ENCODE results near the gene RRH.
"Not testable (repeated sequence)": the region's sequence is repeated elsewhere in the genome, so short reads cannot be mapped to it uniquely, and the experiment has no call there.

RRH gene

GRCh38 chr4:109847896-109848442, 20.2 kb downstream of the RRH start, which contains the start of gene LRIT3:
TSS of gene LRIT3 (plus strand) at chr4:109848107. CDS start at chr4:109848202, 95 bp downstream.
- H3K9me3 ChIP-seq (ENCODE audit: control insufficient read depth in 1 of 2, low read length in 2 of 2) = no peaks in the 10 kb centered on the region
- H3K36me3 ChIP-seq (ENCODE audit: control insufficient read depth in 1 of 2, insufficient read depth in 2 of 2, low read length in 2 of 2) = no peaks in the 10 kb centered on the region
- no peak within 1 kb of the TSS for H3K27ac ChIP-seq (ENCODE audit: low read length)
- H3K4me1 ChIP-seq (ENCODE audit: control insufficient read depth in 1 of 2, insufficient read depth in 2 of 2, low read length in 2 of 2) = no peaks in the 10 kb centered on the region
- H3K4me3 ChIP-seq (ENCODE audit: low read depth in 1 of 2, low read length in 2 of 2) = no peak within 1 kb of the TSS
- H3K27me3 ChIP-seq (ENCODE audit: low read depth, low read length) = no peaks in the 10 kb centered on the region

- no peaks in the 10 kb centered on the region for H3K4me1 ChIP-seq (ENCODE audit: control insufficient read depth in 1 of 2, insufficient read depth in 2 of 2, low read length in 2 of 2)
- H3K36me3 ChIP-seq (ENCODE audit: control insufficient read depth in 1 of 2, insufficient read depth in 2 of 2, low read length in 2 of 2) = no peaks in the 10 kb centered on the region
- H3K4me3 ChIP-seq (ENCODE audit: low read depth in 1 of 2, low read length in 2 of 2) = no peak overlapping the region
- no peaks in the 10 kb centered on the region for H3K27me3 ChIP-seq (ENCODE audit: low read depth, low read length)
- H3K27ac ChIP-seq (ENCODE audit: low read length) = no peak overlapping the region
- no peaks in the 10 kb centered on the region for H3K9me3 ChIP-seq (ENCODE audit: control insufficient read depth in 1 of 2, low read length in 2 of 2)
Observed at GRCh38 chr4:109848501-109848900, 20.7 kb downstream of the RRH start.

- Histone ChIP-seq H3K9me3 (ENCODE audit: control insufficient read depth in 1 of 2, low read length in 2 of 2) (no peaks in the 10 kb centered on the region), H3K27ac (ENCODE audit: low read length) (no peak overlapping the region), H3K4me1 (ENCODE audit: control insufficient read depth in 1 of 2, insufficient read depth in 2 of 2, low read length in 2 of 2) (no peaks in the 10 kb centered on the region), H3K4me3 (ENCODE audit: low read depth in 1 of 2, low read length in 2 of 2) (no peak overlapping the region), H3K36me3 (ENCODE audit: control insufficient read depth in 1 of 2, insufficient read depth in 2 of 2, low read length in 2 of 2) (no peaks in the 10 kb centered on the region), H3K27me3 (ENCODE audit: low read depth, low read length) (no peaks in the 10 kb centered on the region)
Observed at GRCh38 chr4:109850601-109851000, 22.8 kb downstream of the RRH start.

GRCh38 chr4:109859426-109860300, 31.9 kb downstream of the RRH start:
- H3K27ac ChIP-seq (ENCODE audit: low read length); H3K4me1 ChIP-seq (ENCODE audit: control insufficient read depth in 1 of 2, insufficient read depth in 2 of 2, low read length in 2 of 2); H3K36me3 ChIP-seq (ENCODE audit: control insufficient read depth in 1 of 2, insufficient read depth in 2 of 2, low read length in 2 of 2); H3K27me3 ChIP-seq (ENCODE audit: low read depth, low read length); H3K9me3 ChIP-seq (ENCODE audit: control insufficient read depth in 1 of 2, low read length in 2 of 2); H3K4me3 ChIP-seq (ENCODE audit: low read depth in 1 of 2, low read length in 2 of 2): not testable (repeated sequence)

- no peak overlapping the region for H3K4me3 ChIP-seq (ENCODE audit: low read depth in 1 of 2, low read length in 2 of 2)
- no peaks in the 10 kb centered on the region for H3K36me3 ChIP-seq (ENCODE audit: control insufficient read depth in 1 of 2, insufficient read depth in 2 of 2, low read length in 2 of 2)
- H3K27ac ChIP-seq (ENCODE audit: low read length) = no peak overlapping the region
- peaks cover 0 to 6% of the 10 kb centered on the region in 2 donors for H3K9me3 ChIP-seq (ENCODE audit: control insufficient read depth in 1 of 2, low read length in 2 of 2)
- H3K27me3 ChIP-seq (ENCODE audit: low read depth, low read length) = no peaks in the 10 kb centered on the region
- no peaks in the 10 kb centered on the region for H3K4me1 ChIP-seq (ENCODE audit: control insufficient read depth in 1 of 2, insufficient read depth in 2 of 2, low read length in 2 of 2)
Observed at GRCh38 chr4:109861271-109861670, 33.5 kb downstream of the RRH start.

GRCh38 chr4:109861916-109862511, 34.2 kb downstream of the RRH start:
- H3K4me1 ChIP-seq (ENCODE audit: control insufficient read depth in 1 of 2, insufficient read depth in 2 of 2, low read length in 2 of 2) = no peaks in the 10 kb centered on the region
- H3K4me3 ChIP-seq (ENCODE audit: low read depth in 1 of 2, low read length in 2 of 2) = no peak overlapping the region
- no peak overlapping the region for H3K27ac ChIP-seq (ENCODE audit: low read length)
- H3K36me3 ChIP-seq (ENCODE audit: control insufficient read depth in 1 of 2, insufficient read depth in 2 of 2, low read length in 2 of 2) = no peaks in the 10 kb centered on the region
- peaks cover 0 to 6% of the 10 kb centered on the region in 2 donors for H3K9me3 ChIP-seq (ENCODE audit: control insufficient read depth in 1 of 2, low read length in 2 of 2)
- H3K27me3 ChIP-seq (ENCODE audit: low read depth, low read length) = no peaks in the 10 kb centered on the region

GRCh38 chr4:109864134-109864533, 36.4 kb downstream of the RRH start:
- H3K4me1 ChIP-seq (ENCODE audit: control insufficient read depth in 1 of 2, insufficient read depth in 2 of 2, low read length in 2 of 2) = no peaks in the 10 kb centered on the region
- H3K4me3 ChIP-seq (ENCODE audit: low read depth in 1 of 2, low read length in 2 of 2) = no peak overlapping the region
- H3K27ac ChIP-seq (ENCODE audit: low read length) = no peak overlapping the region
- peaks cover 0 to under 1% of the 10 kb centered on the region in 2 donors for H3K36me3 ChIP-seq (ENCODE audit: control insufficient read depth in 1 of 2, insufficient read depth in 2 of 2, low read length in 2 of 2)
- no peaks in the 10 kb centered on the region for H3K27me3 ChIP-seq (ENCODE audit: low read depth, low read length)
- peaks cover 0 to 6% of the 10 kb centered on the region in 2 donors for H3K9me3 ChIP-seq (ENCODE audit: control insufficient read depth in 1 of 2, low read length in 2 of 2)

- Histone ChIP-seq H3K4me1 (ENCODE audit: control insufficient read depth in 1 of 2, insufficient read depth in 2 of 2, low read length in 2 of 2) (no peaks in the 10 kb centered on the region), H3K4me3 (ENCODE audit: low read depth in 1 of 2, low read length in 2 of 2) (no peak overlapping the region), H3K9me3 (ENCODE audit: control insufficient read depth in 1 of 2, low read length in 2 of 2) (no peaks in the 10 kb centered on the region), H3K27me3 (ENCODE audit: low read depth, low read length) (no peaks in the 10 kb centered on the region), H3K27ac (ENCODE audit: low read length) (no peak overlapping the region), H3K36me3 (ENCODE audit: control insufficient read depth in 1 of 2, insufficient read depth in 2 of 2, low read length in 2 of 2) (peaks cover 0 to 13% of the 10 kb centered on the region in 2 donors)
Observed at GRCh38 chr4:109870061-109870460, 42.3 kb downstream of the RRH start.

GRCh38 chr4:109872065-109872464, 44.3 kb downstream of the RRH start:
- Histone ChIP-seq H3K27me3 (ENCODE audit: low read depth, low read length) (no peaks in the 10 kb centered on the region), H3K4me3 (ENCODE audit: low read depth in 1 of 2, low read length in 2 of 2) (no peak overlapping the region), H3K4me1 (ENCODE audit: control insufficient read depth in 1 of 2, insufficient read depth in 2 of 2, low read length in 2 of 2) (no peaks in the 10 kb centered on the region), H3K36me3 (ENCODE audit: control insufficient read depth in 1 of 2, insufficient read depth in 2 of 2, low read length in 2 of 2) (peaks cover 0 to 13% of the 10 kb centered on the region in 2 donors), H3K27ac (ENCODE audit: low read length) (no peak overlapping the region), H3K9me3 (ENCODE audit: control insufficient read depth in 1 of 2, low read length in 2 of 2) (no peaks in the 10 kb centered on the region)

- Histone ChIP-seq H3K4me3 (ENCODE audit: low read depth in 1 of 2, low read length in 2 of 2) (no peak overlapping the region), H3K9me3 (ENCODE audit: control insufficient read depth in 1 of 2, low read length in 2 of 2) (no peaks in the 10 kb centered on the region), H3K4me1 (ENCODE audit: control insufficient read depth in 1 of 2, insufficient read depth in 2 of 2, low read length in 2 of 2) (no peaks in the 10 kb centered on the region), H3K36me3 (ENCODE audit: control insufficient read depth in 1 of 2, insufficient read depth in 2 of 2, low read length in 2 of 2) (peaks cover 0 to 13% of the 10 kb centered on the region in 2 donors), H3K27me3 (ENCODE audit: low read depth, low read length) (no peaks in the 10 kb centered on the region), H3K27ac (ENCODE audit: low read length) (no peak overlapping the region)
Observed at GRCh38 chr4:109872950-109873656, 45.3 kb downstream of the RRH start.
